SK-N-SH (cell line): ENCODE data around the gene TIAM2. TPM values are rescaled to one million over a fixed set of nuclear protein-coding genes. Genes with fewer than 3 reads are reported as not detected.
"Not testable (repeated sequence)": the region's sequence is repeated elsewhere in the genome, so short reads cannot be mapped to it uniquely, and the experiment has no call there.

Experiments used
- CTCF ChIA-PET: fragments of 300-600, 350-600 bp; formaldehyde crosslinking; extraction: SDS; loops from one replicate; lab custom pipeline; 2021; lab: Yijun Ruan, JAX
- POLR2A ChIA-PET: fragments of 350-600 bp; sonication (Branson Sonifier 250); formaldehyde crosslinking; extraction: SDS; loops from one replicate; lab custom pipeline; 2020; ENCODE audit warnings: antibody characterized with exemption, inconsistent platforms; lab: Yijun Ruan, JAX
- DNase-seq: peaks from one replicate; pipeline ENCODE4 v3.0.0; 2012
- H2AFZ ChIP-seq: fragments of 200-600 bp; sonication (generic); 2 replicates; pipeline ENCODE4 v1.8.1; 2016; ENCODE audit warnings: antibody characterized with exemption, mild to moderate bottlenecking, low read depth
- H3F3A ChIP-seq: fragments of 200-600 bp; sonication (generic); replicated peaks from 2 replicates; pipeline ENCODE3; 2016; ENCODE audit warnings: antibody characterized with exemption, mild to moderate bottlenecking; ENCODE audit not compliant: insufficient read depth
- H3K27ac ChIP-seq, 2 experiments: fragments of 200-500 bp in 1 of 2; fragments of 200-600 bp in 1 of 2; sonication (Bioruptor generic) in 1 of 2; sonication (generic), shearing (Covaris generic) in 1 of 2; 2 replicates each; pipeline versions ENCODE4 v1.5.1 to v1.6.1; 2014 to 2016; ENCODE audit warnings: low read depth in 2 of 2, inconsistent platforms in 1 of 2, low read length in 1 of 2, mild to moderate bottlenecking in 1 of 2, mixed read lengths in 1 of 2
- H3K27me3 ChIP-seq: fragments of 200-600 bp; sonication (generic), shearing (Covaris generic); 2 replicates; pipeline ENCODE4 v1.6.1; 2016; ENCODE audit warnings: mixed run types; ENCODE audit not compliant: insufficient read depth
- H3K36me3 ChIP-seq, 2 experiments: fragments of 200-500 bp in 1 of 2; fragments of 200-600 bp in 1 of 2; sonication (Bioruptor generic) in 1 of 2; sonication (generic) in 1 of 2; replicated peaks in 1 of 2; 2 replicates each; pipeline versions ENCODE3 to v1.5.1; 2014 to 2016; ENCODE audit warnings: low read length in 1 of 2, mild to moderate bottlenecking in 1 of 2; ENCODE audit not compliant: insufficient read depth in 2 of 2, control insufficient read depth in 1 of 2
- H3K4me1 ChIP-seq, 2 experiments: fragments of 200-500 bp in 1 of 2; fragments of 200-600 bp in 1 of 2; sonication (Bioruptor generic) in 1 of 2; sonication (generic), shearing (Covaris generic) in 1 of 2; 2 replicates each; pipeline versions ENCODE4 v1.5.1 to v1.6.1; 2014 to 2016; ENCODE audit warnings: low read depth in 1 of 2, low read length in 1 of 2, mixed run types in 1 of 2; ENCODE audit not compliant: insufficient read depth in 2 of 2, control insufficient read depth in 1 of 2
- H3K4me2 ChIP-seq: fragments of 200-600 bp; sonication (generic), shearing (Covaris generic); 2 replicates; pipeline ENCODE4 v1.6.1; 2017; ENCODE audit warnings: mixed run types
- H3K4me3 ChIP-seq, 2 experiments: fragments of 200-500 bp in 1 of 2; fragments of 200-600 bp in 1 of 2; sonication (Bioruptor generic) in 1 of 2; sonication (generic), shearing (Covaris generic) in 1 of 2; 2 replicates each; pipeline versions ENCODE4 v1.5.1 to v1.8.1; 2014 to 2016; ENCODE audit warnings: low read depth in 2 of 2, inconsistent platforms in 1 of 2, low read length in 1 of 2, mild to moderate bottlenecking in 1 of 2, mixed read lengths in 1 of 2, moderate library complexity in 1 of 2
- H3K79me2 ChIP-seq: fragments of 200-600 bp; sonication (generic); 2 replicates; pipeline ENCODE4 v1.8.1; 2017; ENCODE audit warnings: mild to moderate bottlenecking; ENCODE audit not compliant: insufficient read depth
- H3K9ac ChIP-seq: fragments of 200-600 bp; sonication (generic); 2 replicates; pipeline ENCODE4 v1.6.1; 2017; ENCODE audit warnings: mixed run types
- H3K9me2 ChIP-seq: fragments of 200-600 bp; sonication (generic); 2 replicates; pipeline ENCODE4 v1.6.1; 2017; ENCODE audit warnings: mixed run types
- H3K9me3 ChIP-seq: fragments of 200-600 bp; sonication (generic); 2 replicates; pipeline ENCODE4 v1.6.1; 2017; ENCODE audit warnings: mixed run types, mild to moderate bottlenecking, moderate library complexity
- H4K20me1 ChIP-seq: fragments of 200-600 bp; sonication (generic); 2 replicates; pipeline ENCODE4 v1.6.1; 2017; ENCODE audit warnings: mild to moderate bottlenecking, mixed run types; ENCODE audit not compliant: insufficient read depth
- FOXM1 ChIP-seq: IDR thresholded peaks from 2 replicates; pipeline ENCODE4 v1.4.0; 2012; ENCODE audit warnings: low read depth, mild to moderate bottlenecking
- GABPA ChIP-seq: IDR thresholded peaks from 2 replicates; pipeline ENCODE4 v1.4.0; 2012; ENCODE audit warnings: low read depth, mild to moderate bottlenecking
- GATA2 ChIP-seq: sonication (generic); formaldehyde crosslinking; IDR thresholded peaks from 2 replicates; pipeline ENCODE4 v1.5.0; 2020; ENCODE audit warnings: mild to moderate bottlenecking, missing genetic modification reagents
- MXI1 ChIP-seq: IDR thresholded peaks from 2 replicates; pipeline ENCODE4 v1.6.1; 2012; ENCODE audit warnings: mild to moderate bottlenecking, low read depth, low read length, improper control_type of control experiment
- NFIC ChIP-seq: IDR thresholded peaks from 2 replicates; pipeline ENCODE4 v1.4.0; 2012; ENCODE audit warnings: borderline replicate concordance
- NRF1 ChIP-seq: IDR thresholded peaks from 2 replicates; pipeline ENCODE4 v1.6.1; 2012; ENCODE audit warnings: low read depth, mild to moderate bottlenecking, low read length
- PBX3 ChIP-seq: IDR thresholded peaks from 2 replicates; pipeline ENCODE4; 2012
- RCOR1 ChIP-seq: fragments of 150-350 bp; IDR thresholded peaks from 2 replicates; pipeline ENCODE4 v1.6.1; 2017; ENCODE audit warnings: antibody characterized with exemption, low read length
- SMC3 ChIP-seq: IDR thresholded peaks from 2 replicates; pipeline ENCODE4 v1.6.1; 2012; ENCODE audit warnings: low read depth, low read length, improper control_type of control experiment
- USF2 ChIP-seq: fragments of 150-350 bp; IDR thresholded peaks from 2 replicates; pipeline ENCODE4 v1.6.1; 2017; ENCODE audit warnings: antibody characterized with exemption, low read length, low read depth, borderline replicate concordance
- WGBS: methylation state at CpG from one replicate; pipeline ENCODE4 v1.1.6; 2017; ENCODE audit warnings: low lambda C conversion rate; 5-methylcytosine and 5-hydroxymethylcytosine counted together
- polyA plus RNA-seq, 3 experiments: library from polyadenylated mRNA; depleted of rRNA; stranded (reverse); fragments of >200 nt; gene quantifications; 2 replicates each; pipeline ENCODE4 v1.2.3, GENCODE V29; 2012

TIAM2 gene
- polyA plus RNA-seq, 1 of the 3 experiments (the other 2 are of a cell fraction), result 13.6 TPM

DNA sequence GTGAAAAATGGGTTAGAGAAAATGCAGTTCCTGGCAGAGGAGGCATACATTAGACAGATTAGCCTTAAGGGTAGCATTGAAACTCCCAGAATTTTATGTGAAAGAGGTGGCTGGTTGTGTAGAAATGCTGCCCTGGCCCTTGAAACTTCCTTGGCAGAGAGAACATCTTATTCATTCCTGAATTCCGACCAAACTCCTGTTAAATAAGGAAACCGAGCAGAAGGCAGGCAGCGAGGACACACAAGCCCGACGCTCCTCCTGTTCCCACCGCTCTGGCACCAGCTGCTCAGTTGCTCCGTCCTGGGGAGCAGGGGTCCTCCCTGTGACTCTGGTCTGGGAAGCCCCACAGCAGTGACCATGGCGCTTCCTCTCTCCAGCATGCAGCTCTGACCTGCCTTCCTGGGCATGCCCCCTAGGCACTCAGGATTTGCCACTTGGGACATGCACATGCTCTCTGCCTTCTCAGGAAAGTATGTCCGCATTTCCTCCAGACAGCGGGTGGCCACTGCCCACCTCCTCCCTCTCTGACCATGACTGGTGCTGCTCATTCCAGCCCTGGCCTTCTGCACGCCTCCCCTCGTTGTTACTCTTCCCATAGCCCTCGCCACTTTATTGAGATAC lies 233.5 kb downstream of the TIAM2 start:
- Histone ChIP-seq H3K36me3 (no peaks in the 10 kb centered on the region), H3K9me2 (no peaks in the 10 kb centered on the region), H3K27me3 (no peaks in the 10 kb centered on the region), H3K4me3 (no peak overlapping the region), H3K4me1 (peaks cover 12 to 13% of the 10 kb centered on the region in 2 experiments; a peak in 2 of 4 replicates), H3K79me2 (no peaks in the 10 kb centered on the region), H3K9ac (no peak overlapping the region), H3K9me3 (no peaks in the 10 kb centered on the region), H4K20me1 (no peaks in the 10 kb centered on the region), H3F3A (peaks cover 6% of the 10 kb centered on the region), H3K4me2 (no peak overlapping the region), H3K27ac (peak overlapping the region in 1 of 2 experiments; percentile 56; a peak in 1 of 4 replicates), H2AFZ (no peak overlapping the region)
- DNase-seq, result no peak
- POLR2A ChIA-PET, result no interaction called here
- TF ChIP-seq SMC3, result no peak
- WGBS, result 92% methylated on average over 12 of the region's 13 CpGs
- CTCF ChIA-PET, result interaction anchor here (0.6 kb wide), 1 partner anchor 38 kb away, joined by 5 read pairs; no protein-coding TSS in a partner anchor

GRCh38 chr6:155230975-155231374 lies 235.9 kb downstream of the TIAM2 start:
- H3K4me2 ChIP-seq, H3K4me3 ChIP-seq, H3K9me3 ChIP-seq, H3K36me3 ChIP-seq, H4K20me1 ChIP-seq, H3K27ac ChIP-seq, H3K9ac ChIP-seq, DNase-seq, H3K27me3 ChIP-seq, H2AFZ ChIP-seq, H3K9me2 ChIP-seq, POLR2A ChIA-PET, H3F3A ChIP-seq, H3K79me2 ChIP-seq: not testable (repeated sequence)
- peaks cover 0 to 12% of the 10 kb centered on the region in 2 experiments; a peak in 1 of 4 replicates for H3K4me1 ChIP-seq
- CTCF ChIA-PET, result interaction anchor here (1.6 kb wide), 1 partner anchor 17 kb away, joined by 4 read pairs; no protein-coding TSS in a partner anchor
- WGBS, result 88% methylated on average over 4 of the region's 4 CpGs

DNA sequence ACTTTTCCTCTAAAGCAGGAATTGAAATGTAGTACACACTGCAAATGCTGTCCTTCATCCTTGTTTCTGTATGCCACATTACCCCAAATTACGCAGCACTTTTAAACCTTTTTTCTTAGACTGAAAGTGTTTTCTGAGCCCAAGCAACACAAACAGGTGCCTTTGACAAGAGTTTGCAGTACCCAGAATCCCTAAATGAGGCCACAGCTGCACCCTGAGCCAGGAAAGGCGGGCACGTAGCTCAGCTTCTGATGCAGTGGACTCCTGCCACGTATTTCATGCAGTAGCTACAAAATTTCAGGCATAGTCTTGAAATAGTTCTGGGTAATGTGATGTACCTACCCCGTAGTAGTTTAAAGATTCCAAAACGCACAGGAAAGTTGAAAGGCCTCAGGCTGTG lies 237.7 kb downstream of the TIAM2 start:
- Histone ChIP-seq H3K79me2 (no peaks in the 10 kb centered on the region), H2AFZ (no peak overlapping the region), H3K9me3 (no peaks in the 10 kb centered on the region), H3K36me3 (no peaks in the 10 kb centered on the region), H3K9ac (no peak overlapping the region), H3K4me1 (peaks cover 0 to 9% of the 10 kb centered on the region in 2 experiments; a peak in 1 of 4 replicates), H3K27ac (no peak overlapping the region), H4K20me1 (no peaks in the 10 kb centered on the region), H3K27me3 (no peaks in the 10 kb centered on the region)
- no peak for DNase-seq
- CTCF ChIA-PET, result interaction anchor here (1.5 kb wide), 1 partner anchor 10 kb away, joined by 4 read pairs; no protein-coding TSS in a partner anchor
- TF ChIP-seq NRF1 (no peak), SMC3 (no peak), PBX3 (no peak), RCOR1 (no peak), MXI1 (no peak), GATA2 (no peak), FOXM1 (no peak), GABPA (no peak), NFIC (no peak), USF2 (no peak)
- TF ChIP-seq, all 33 proteins: peak for 0
- POLR2A ChIA-PET, result no interaction called here
- Histone ChIP-seq H3K4me3 (no peak overlapping the region), H3K9me2 (no peaks in the 10 kb centered on the region), H3F3A (no peaks in the 10 kb centered on the region), H3K4me2 (no peak overlapping the region)
- 80% methylated on average over 6 of the region's 6 CpGs for WGBS
